Measurements from ENCODE around the gene KRT86. TPM values are rescaled to one million over a fixed set of nuclear protein-coding genes. Genes with fewer than 3 reads are reported as not detected.

The KRT86 gene
- total RNA-seq, 1 donor from 2014 or later, result not detected

Other genes with a start within 250 kb of the KRT86 start
- 58.9 TPM for gene NR4A1, start 223.2 kb upstream of the KRT86 start, total RNA-seq
- gene ATG101, start 204.7 kb upstream of the KRT86 start, total RNA-seq, result 26.5 TPM
- not detected for gene SMIM41, start 194.9 kb upstream of the KRT86 start, total RNA-seq
- gene KRT80, start 82.6 kb upstream of the KRT86 start, total RNA-seq, result not detected
- 0.69 TPM for gene KRT7, start 41.4 kb upstream of the KRT86 start, total RNA-seq
- gene KRT81, start 16.9 kb downstream of the KRT86 start, total RNA-seq, result not detected
- gene KRT83, start 46.8 kb downstream of the KRT86 start, total RNA-seq, result not detected
- not detected for gene KRT85, start 92.8 kb downstream of the KRT86 start, total RNA-seq
- gene KRT84, start 111.0 kb downstream of the KRT86 start, total RNA-seq, result not detected
- gene KRT82, start 131.7 kb downstream of the KRT86 start, total RNA-seq, result not detected
- gene KRT75, start 159.7 kb downstream of the KRT86 start, total RNA-seq, result not detected
- not detected for gene KRT6B, start 177.5 kb downstream of the KRT86 start, total RNA-seq
- gene KRT6C, start 199.2 kb downstream of the KRT86 start, total RNA-seq, result not detected
- gene KRT6A, start 218.6 kb downstream of the KRT86 start, total RNA-seq, result 0.27 TPM
- 1.1 TPM for gene KRT5, start 245.7 kb downstream of the KRT86 start, total RNA-seq

Data from left ventricle myocardium superior (tissue), 1 donor.